GM10248 (cell line): ENCODE results near the gene PTPRG.

Experiments
- CTCF ChIA-PET: fragments of 300-600 bp; sonication (Branson Sonifier 250); formaldehyde crosslinking; extraction: SDS; loops from one replicate; lab custom pipeline; 2021; ENCODE audit warnings: antibody characterized with exemption; lab: Yijun Ruan, JAX
- POLR2A ChIA-PET: fragments of 350-650 bp; sonication (Branson Sonifier 250); formaldehyde crosslinking; extraction: SDS; loops from one replicate; lab custom pipeline; 2020; ENCODE audit warnings: antibody characterized with exemption; lab: Yijun Ruan, JAX
- DNase-seq: peaks from one replicate; pipeline ENCODE4 v3.0.0; 2012; ENCODE audit errors: extremely low spot score
- TF ChIP-seq, protein P1 (sequence below): IDR thresholded peaks from 2 replicates; pipeline ENCODE4 v1.5.1; 2012; ENCODE audit warnings: mild to moderate bottlenecking, low read depth; ENCODE audit errors: extremely low read depth, missing control alignments, control extremely low read depth

Gene PTPRG

GRCh38 chr3:61954097-61954540, 392.7 kb downstream of the PTPRG start:
- POLR2A ChIA-PET = no interaction called here
- CTCF ChIA-PET = no interaction called here
- no peak for DNase-seq

GRCh38 chr3:61955483-61955882, 394.1 kb downstream of the PTPRG start:
- TF ChIP-seq, protein P1, sequence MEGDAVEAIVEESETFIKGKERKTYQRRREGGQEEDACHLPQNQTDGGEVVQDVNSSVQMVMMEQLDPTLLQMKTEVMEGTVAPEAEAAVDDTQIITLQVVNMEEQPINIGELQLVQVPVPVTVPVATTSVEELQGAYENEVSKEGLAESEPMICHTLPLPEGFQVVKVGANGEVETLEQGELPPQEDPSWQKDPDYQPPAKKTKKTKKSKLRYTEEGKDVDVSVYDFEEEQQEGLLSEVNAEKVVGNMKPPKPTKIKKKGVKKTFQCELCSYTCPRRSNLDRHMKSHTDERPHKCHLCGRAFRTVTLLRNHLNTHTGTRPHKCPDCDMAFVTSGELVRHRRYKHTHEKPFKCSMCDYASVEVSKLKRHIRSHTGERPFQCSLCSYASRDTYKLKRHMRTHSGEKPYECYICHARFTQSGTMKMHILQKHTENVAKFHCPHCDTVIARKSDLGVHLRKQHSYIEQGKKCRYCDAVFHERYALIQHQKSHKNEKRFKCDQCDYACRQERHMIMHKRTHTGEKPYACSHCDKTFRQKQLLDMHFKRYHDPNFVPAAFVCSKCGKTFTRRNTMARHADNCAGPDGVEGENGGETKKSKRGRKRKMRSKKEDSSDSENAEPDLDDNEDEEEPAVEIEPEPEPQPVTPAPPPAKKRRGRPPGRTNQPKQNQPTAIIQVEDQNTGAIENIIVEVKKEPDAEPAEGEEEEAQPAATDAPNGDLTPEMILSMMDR = no peak
- no peak for DNase-seq
- POLR2A ChIA-PET = no interaction called here
- CTCF ChIA-PET = interaction anchor here (1.2 kb wide), 1 partner anchor 19 kb away, joined by 3 read pairs; no protein-coding TSS in a partner anchor

More at GRCh38 chr3:61954097-61954540, 392.7 kb downstream of the PTPRG start:
- TF ChIP-seq, protein P1 = no peak

- POLR2A ChIA-PET = no interaction called here
- DNase-seq = no peak
- CTCF ChIA-PET = interaction anchor here (0.9 to 1.2 kb wide), 2 partner anchors 10 to 20 kb away, joined by 3 to 5 read pairs; no protein-coding TSS in a partner anchor
- TF ChIP-seq, protein P1 = no peak
These were observed 394.9 kb downstream of the PTPRG start for GRCh38 chr3:61956236-61956635.

DNA sequence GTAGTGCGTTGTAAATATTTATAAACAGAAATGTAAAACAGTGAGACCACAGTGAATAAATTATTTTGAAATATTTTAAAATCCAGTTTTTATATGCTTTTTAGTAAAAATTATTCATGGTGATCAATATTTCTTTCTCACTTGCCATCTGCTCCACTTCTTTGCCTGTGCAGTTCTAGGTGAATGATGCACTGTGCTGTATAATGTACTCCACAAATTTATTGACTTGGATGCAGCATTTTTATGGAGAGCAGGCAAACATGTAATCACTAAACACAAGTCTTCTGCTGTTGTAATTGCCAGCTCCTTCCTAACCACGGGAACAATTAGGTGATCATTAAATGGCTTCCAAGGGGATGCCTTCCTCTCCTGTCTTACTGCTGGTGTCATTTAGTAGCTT, 395.9 kb downstream of the PTPRG start:
- TF ChIP-seq, protein P1 = no peak
- no peak for DNase-seq
- ChIA-PET CTCF (no interaction called here), POLR2A (no interaction called here)

- DNase-seq = no peak
- ChIA-PET CTCF (interaction anchor here (1.4 kb wide), 1 partner anchor 25 kb away, joined by 5 read pairs; no protein-coding TSS in a partner anchor), POLR2A (no interaction called here)
- TF ChIP-seq, protein P1 = no peak
These were observed 399.6 kb downstream of the PTPRG start for GRCh38 chr3:61960976-61961375.

DNA sequence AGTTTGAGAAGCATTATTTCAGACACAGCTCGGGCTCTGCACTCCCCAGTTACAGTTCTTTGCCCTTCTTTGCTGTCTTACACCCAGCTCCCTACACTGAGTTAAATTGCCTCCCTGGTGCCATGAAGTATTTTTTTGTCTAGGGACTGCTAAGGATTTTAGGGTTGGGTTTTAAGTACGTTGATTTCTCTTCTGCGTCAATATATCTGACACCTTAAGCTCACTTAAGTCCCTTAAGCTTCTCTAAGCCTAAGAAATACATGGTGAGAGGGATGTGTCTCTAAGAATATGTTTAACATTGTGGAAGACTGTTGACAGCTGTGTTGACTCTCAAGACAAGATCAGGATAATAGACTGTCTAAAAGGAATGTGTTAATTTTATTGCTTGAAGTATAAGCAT, 400.5 kb downstream of the PTPRG start:
- ChIA-PET CTCF (interaction anchor here (1.2 kb wide), 1 partner anchor 25 kb away, joined by 5 read pairs; no protein-coding TSS in a partner anchor), POLR2A (no interaction called here)
- TF ChIP-seq, protein P1 = no peak
- DNase-seq = no peak
